ENCODE measurements around the gene LDLRAD3.

GRCh38 chr11:35978891-35979290 is 35.0 kb downstream of the LDLRAD3 start:
- TF ChIP-seq, protein P1, sequence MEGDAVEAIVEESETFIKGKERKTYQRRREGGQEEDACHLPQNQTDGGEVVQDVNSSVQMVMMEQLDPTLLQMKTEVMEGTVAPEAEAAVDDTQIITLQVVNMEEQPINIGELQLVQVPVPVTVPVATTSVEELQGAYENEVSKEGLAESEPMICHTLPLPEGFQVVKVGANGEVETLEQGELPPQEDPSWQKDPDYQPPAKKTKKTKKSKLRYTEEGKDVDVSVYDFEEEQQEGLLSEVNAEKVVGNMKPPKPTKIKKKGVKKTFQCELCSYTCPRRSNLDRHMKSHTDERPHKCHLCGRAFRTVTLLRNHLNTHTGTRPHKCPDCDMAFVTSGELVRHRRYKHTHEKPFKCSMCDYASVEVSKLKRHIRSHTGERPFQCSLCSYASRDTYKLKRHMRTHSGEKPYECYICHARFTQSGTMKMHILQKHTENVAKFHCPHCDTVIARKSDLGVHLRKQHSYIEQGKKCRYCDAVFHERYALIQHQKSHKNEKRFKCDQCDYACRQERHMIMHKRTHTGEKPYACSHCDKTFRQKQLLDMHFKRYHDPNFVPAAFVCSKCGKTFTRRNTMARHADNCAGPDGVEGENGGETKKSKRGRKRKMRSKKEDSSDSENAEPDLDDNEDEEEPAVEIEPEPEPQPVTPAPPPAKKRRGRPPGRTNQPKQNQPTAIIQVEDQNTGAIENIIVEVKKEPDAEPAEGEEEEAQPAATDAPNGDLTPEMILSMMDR (IDR thresholded peaks at IDR 0.05): no peak
- TF ChIP-seq POLR2A (IDR thresholded peaks at IDR 0.05): no peak
